GM18519 (cell line): ENCODE data around the gene RSRC1.

Experiments
- ATAC-seq: cut with Tn5 transposase; IDR thresholded peaks from one replicate; pipeline ENCODE4 v1.9.1; 2021; ENCODE audit warnings: mild to moderate bottlenecking, moderate library complexity; ENCODE audit not compliant: unreplicated experiment, low FRiP score

Gene RSRC1

GRCh38 chr3:158447408-158447807 lies 337.5 kb downstream of the RSRC1 start:
- no peak for ATAC-seq

- no peak for ATAC-seq
Observed at GRCh38 chr3:158451405-158452055, 341.6 kb downstream of the RSRC1 start.

- ATAC-seq, result no peak
Observed at GRCh38 chr3:158452334-158452733, 342.4 kb downstream of the RSRC1 start.

- no peak for ATAC-seq
Observed at GRCh38 chr3:158453004-158453403, 343.1 kb downstream of the RSRC1 start.

- no peak for ATAC-seq
Observed at GRCh38 chr3:158453865-158454264, 344.0 kb downstream of the RSRC1 start.

GRCh38 chr3:158455406-158455805 lies 345.5 kb downstream of the RSRC1 start:
- no peak for ATAC-seq

GRCh38 chr3:158456114-158456513 lies 346.2 kb downstream of the RSRC1 start:
- no peak for ATAC-seq

GRCh38 chr3:158458464-158458863 lies 348.6 kb downstream of the RSRC1 start:
- no peak for ATAC-seq

- ATAC-seq, result no peak
Observed at GRCh38 chr3:158460926-158461325, 351.0 kb downstream of the RSRC1 start.

- no peak for ATAC-seq
Observed at GRCh38 chr3:158463556-158463955, 353.7 kb downstream of the RSRC1 start.

- no peak for ATAC-seq
Observed at GRCh38 chr3:158465074-158465473, 355.2 kb downstream of the RSRC1 start.

- ATAC-seq, result no peak
Observed at GRCh38 chr3:158470944-158471638, 361.2 kb downstream of the RSRC1 start.

GRCh38 chr3:158471639-158472294 lies 361.9 kb downstream of the RSRC1 start:
- no peak for ATAC-seq

GRCh38 chr3:158479051-158479450 lies 369.2 kb downstream of the RSRC1 start:
- ATAC-seq, result no peak

GRCh38 chr3:158483701-158484235 lies 373.9 kb downstream of the RSRC1 start:
- no peak for ATAC-seq

GRCh38 chr3:158486200-158486599 lies 376.3 kb downstream of the RSRC1 start:
- ATAC-seq, result no peak

GRCh38 chr3:158488670-158489069 lies 378.8 kb downstream of the RSRC1 start:
- ATAC-seq, result no peak

GRCh38 chr3:158489181-158489580 lies 379.3 kb downstream of the RSRC1 start:
- no peak for ATAC-seq

GRCh38 chr3:158491968-158492367 lies 382.1 kb downstream of the RSRC1 start:
- no peak for ATAC-seq

GRCh38 chr3:158492685-158493084 lies 382.8 kb downstream of the RSRC1 start:
- ATAC-seq, result no peak

- ATAC-seq, result no peak
Observed at GRCh38 chr3:158493931-158494330, 384.0 kb downstream of the RSRC1 start.
